Breast epithelium (tissue), 4 donors: ENCODE results near the gene SMIM33. TPM values are rescaled to one million over a fixed set of nuclear protein-coding genes. Genes with fewer than 3 reads are reported as not detected.
A peak's percentile ranks its signal among the peaks of the same experiment; 100 is the strongest.

Experiments
- DNase-seq, 2 donors: peaks; one replicate each; pipeline ENCODE4 v3.0.0-alpha.2; 2019; ENCODE audit warnings: low spot score in 2 of 2
- H3K27ac ChIP-seq, 2 donors: fragments of 200-600 bp; sonication (generic) in 1 of 2; one replicate each; pipeline ENCODE4 v1.5.1; 2016 to 2019; ENCODE audit warnings: mild to moderate bottlenecking in 1 of 2
- H3K27me3 ChIP-seq, 2 donors: fragments of 200-600 bp; sonication (generic) in 1 of 2; one replicate each; pipeline versions ENCODE4 v1.5.1 to v1.6.0; 2017 to 2019; ENCODE audit warnings: control low read depth in 1 of 2, mild to moderate bottlenecking in 1 of 2
- H3K36me3 ChIP-seq: fragments of 200-600 bp; one replicate; pipeline ENCODE4 v1.5.1; 2019
- H3K4me1 ChIP-seq, 2 donors: fragments of 200-600 bp; sonication (generic); one replicate each; pipeline ENCODE4 v1.5.1; 2016 to 2019; ENCODE audit warnings: control low read depth in 1 of 2
- H3K4me3 ChIP-seq, 3 donors: fragments of 200-600 bp; sonication (generic); 1 replicate in 2 of 3; 2 replicates in 1 of 3; pipeline ENCODE4 v1.5.1; 2016 to 2019; ENCODE audit warnings: mild to moderate bottlenecking in 3 of 3, moderate library complexity in 2 of 3
- H3K9me3 ChIP-seq, 2 donors: fragments of 200-600 bp; sonication (generic) in 1 of 2; one replicate each; pipeline ENCODE4 v1.5.1; 2016 to 2019; ENCODE audit warnings: control low read depth in 1 of 2
- POLR2A ChIP-seq: fragments of 450-650 bp; IDR thresholded peaks from one replicate; pipeline ENCODE4 v1.6.1; 2016; ENCODE audit warnings: antibody characterized with exemption, mild to moderate bottlenecking, moderate library complexity
- POLR2AphosphoS5 ChIP-seq, 3 donors: sonication (generic); formaldehyde crosslinking; IDR thresholded peaks; one replicate each; pipeline ENCODE4 v1.6.1; 2017; ENCODE audit warnings: antibody characterized with exemption in 3 of 3
- intact Hi-C: fragments of 100-400 bp; cut with DNase I; formaldehyde crosslinking; loops from one replicate; pipeline ENCODE4 v1.15.1; 2023; ENCODE audit warnings: low total_unique reads
- total RNA-seq, 3 donors: library from RNA; depleted of rRNA; stranded (reverse); fragments of >200 nt; gene quantifications; one replicate each; pipeline ENCODE4 v1.1.0, GENCODE V29; 2016
- TF ChIP-seq, protein P1 (sequence below), 3 donors: fragments of 450-650 bp; IDR thresholded peaks; one replicate each; pipeline ENCODE4 v1.5.1; 2016 to 2017; ENCODE audit warnings: antibody characterized with exemption in 3 of 3, mild to moderate bottlenecking in 3 of 3, moderate library complexity in 3 of 3

SMIM33 gene
- total RNA-seq, 3 donors from 2014 or later = not detected

DNA sequence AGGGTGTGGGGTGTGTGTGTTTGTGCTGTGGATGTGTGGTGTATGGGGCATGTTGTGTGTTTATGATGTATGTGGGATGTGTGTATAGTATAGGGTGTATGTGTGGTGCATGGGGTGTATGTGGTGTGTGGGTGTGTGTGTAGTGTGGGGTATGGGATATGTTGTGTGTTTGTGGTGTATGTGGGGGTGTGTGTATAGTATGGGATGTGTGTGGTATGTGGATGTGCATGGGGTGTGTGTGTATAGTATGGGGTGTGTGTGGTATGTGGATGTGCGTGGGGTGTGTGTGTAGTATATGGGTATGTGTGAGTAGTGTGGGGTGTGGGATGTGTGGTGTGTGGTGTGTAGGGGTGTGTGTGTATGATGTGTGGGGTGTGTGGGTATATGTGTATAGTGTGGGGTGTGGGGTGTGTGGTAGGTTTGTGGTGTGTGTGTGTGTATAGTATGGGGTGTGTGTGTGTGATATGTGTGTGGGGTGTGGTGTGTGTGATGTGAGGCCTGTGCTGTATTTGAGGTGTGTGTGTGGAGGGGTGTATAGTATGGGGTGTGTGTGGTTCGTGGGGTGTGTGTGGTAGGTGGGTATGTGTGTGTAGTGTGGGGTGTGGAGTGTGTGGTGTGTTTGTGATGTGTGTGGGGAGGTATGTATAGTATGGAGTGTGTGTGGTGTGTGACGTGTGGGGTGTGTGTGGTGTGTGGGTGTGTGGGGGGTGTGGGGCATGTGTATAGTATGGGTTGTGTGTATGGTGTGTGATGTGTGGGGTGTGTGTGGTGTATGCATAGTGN is 18.7 kb upstream of the SMIM33 start:
- no peak for TF ChIP-seq POLR2A
- TF ChIP-seq, protein P1, sequence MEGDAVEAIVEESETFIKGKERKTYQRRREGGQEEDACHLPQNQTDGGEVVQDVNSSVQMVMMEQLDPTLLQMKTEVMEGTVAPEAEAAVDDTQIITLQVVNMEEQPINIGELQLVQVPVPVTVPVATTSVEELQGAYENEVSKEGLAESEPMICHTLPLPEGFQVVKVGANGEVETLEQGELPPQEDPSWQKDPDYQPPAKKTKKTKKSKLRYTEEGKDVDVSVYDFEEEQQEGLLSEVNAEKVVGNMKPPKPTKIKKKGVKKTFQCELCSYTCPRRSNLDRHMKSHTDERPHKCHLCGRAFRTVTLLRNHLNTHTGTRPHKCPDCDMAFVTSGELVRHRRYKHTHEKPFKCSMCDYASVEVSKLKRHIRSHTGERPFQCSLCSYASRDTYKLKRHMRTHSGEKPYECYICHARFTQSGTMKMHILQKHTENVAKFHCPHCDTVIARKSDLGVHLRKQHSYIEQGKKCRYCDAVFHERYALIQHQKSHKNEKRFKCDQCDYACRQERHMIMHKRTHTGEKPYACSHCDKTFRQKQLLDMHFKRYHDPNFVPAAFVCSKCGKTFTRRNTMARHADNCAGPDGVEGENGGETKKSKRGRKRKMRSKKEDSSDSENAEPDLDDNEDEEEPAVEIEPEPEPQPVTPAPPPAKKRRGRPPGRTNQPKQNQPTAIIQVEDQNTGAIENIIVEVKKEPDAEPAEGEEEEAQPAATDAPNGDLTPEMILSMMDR (IDR thresholded peaks at IDR 0.05) = no peak
- TF ChIP-seq POLR2AphosphoS5 (IDR thresholded peaks at IDR 0.05) = no peak
- Histone ChIP-seq H3K36me3 (no peaks in the 10 kb centered on the region), H3K4me3 (no peak overlapping the region), H3K4me1 (no peaks in the 10 kb centered on the region), H3K27me3 (no peaks in the 10 kb centered on the region), H3K27ac (no peak overlapping the region), H3K9me3 (no peaks in the 10 kb centered on the region)
- intact Hi-C loops = no loop called here
- DNase-seq = no peak

DNA sequence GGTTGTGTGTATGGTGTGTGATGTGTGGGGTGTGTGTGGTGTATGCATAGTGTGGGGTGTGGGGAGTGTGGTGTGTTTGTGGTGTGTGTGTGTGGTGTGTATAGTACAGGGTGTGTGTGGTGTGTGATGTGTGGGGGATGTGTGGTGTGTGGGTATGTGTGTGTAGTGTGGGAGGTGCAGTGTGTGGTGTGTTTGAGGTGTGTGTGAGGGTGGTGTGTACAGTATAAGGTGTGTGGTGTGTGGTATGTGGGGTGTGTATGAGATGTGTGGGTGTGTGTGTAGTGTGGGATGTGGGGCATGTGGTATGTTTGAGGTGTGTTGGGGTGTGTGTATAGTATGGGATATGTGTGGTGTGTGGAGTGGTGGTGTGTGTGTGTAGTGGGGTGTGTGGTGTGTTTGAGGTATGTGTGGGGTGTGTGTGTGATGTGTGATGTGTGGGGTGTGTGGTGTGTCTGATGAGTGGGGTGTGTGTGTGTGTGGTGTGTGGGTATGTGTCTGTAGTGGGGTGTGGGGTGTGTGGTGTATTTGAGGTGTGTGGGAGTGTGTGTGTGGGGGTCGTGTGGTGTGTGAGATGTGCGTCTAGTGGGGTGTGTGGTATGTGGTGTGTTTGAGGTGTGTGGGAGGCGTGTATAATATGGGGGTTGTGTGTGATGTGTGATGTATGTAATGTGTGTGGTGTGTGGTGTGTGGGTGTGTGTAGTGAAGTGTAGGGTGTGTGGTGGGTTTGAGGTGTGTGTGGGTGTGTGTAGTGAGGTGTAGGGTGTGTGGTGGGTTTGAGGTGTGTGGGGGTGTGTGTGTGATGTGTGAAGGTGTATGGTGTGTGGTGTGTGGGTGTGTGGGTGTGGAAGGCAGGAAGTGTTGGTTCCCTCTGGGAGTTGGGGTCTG is 16.9 kb upstream of the SMIM33 start:
- H3K4me1 ChIP-seq = no peaks in the 10 kb centered on the region
- no peaks in the 10 kb centered on the region for H3K9me3 ChIP-seq
- TF ChIP-seq POLR2AphosphoS5 (IDR thresholded peaks at IDR 0.05) (no peak), POLR2A (no peak)
- TF ChIP-seq, protein P1 (IDR thresholded peaks at IDR 0.05) = no peak
- no peaks in the 10 kb centered on the region for H3K27me3 ChIP-seq
- no peak overlapping the region for H3K27ac ChIP-seq
- intact Hi-C loops = no loop called here
- H3K36me3 ChIP-seq = no peaks in the 10 kb centered on the region
- H3K4me3 ChIP-seq = no peak overlapping the region
- DNase-seq = peak in 1 of 2 donors; percentile 1

DNA sequence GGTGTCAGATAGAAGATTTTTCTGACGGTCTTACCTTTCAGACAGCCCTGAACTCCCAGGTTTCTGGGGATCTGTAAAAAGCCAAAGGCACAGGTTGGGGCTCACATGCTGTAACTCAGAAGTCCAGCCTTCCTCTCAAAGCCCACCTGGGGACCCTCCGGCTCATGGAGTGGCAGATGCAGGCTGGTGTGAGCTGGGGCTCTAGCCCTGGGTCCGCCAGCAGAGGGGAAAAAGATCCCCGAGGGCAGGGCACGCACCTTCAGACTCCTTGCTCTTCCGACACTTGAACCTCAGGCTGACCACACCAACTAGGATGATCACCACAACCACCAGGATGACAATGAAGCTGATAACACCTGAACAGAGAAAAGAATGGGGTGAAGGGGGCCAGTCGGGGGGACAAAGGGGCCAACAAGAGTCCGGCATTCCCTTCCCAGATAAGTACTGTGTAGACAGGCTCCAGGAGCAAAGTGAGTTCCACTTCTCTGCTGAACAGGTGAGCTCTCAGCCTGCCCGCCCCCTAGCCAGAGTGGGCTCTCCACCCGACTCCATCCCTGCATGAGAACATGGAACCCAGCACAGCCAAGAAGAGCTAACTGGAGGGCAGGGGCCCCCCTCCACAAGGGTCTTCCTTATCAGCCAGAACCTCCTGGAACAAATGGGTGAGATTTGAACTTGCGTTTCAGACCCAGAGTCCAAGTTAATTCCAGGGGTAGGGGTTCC is 16.1 kb upstream of the SMIM33 start:
- no peak for DNase-seq
- Histone ChIP-seq H3K27ac (no peak overlapping the region), H3K9me3 (no peaks in the 10 kb centered on the region), H3K36me3 (no peaks in the 10 kb centered on the region), H3K4me3 (no peak overlapping the region), H3K4me1 (no peaks in the 10 kb centered on the region), H3K27me3 (no peaks in the 10 kb centered on the region)
- intact Hi-C loops = no loop called here
- TF ChIP-seq, protein P1 (IDR thresholded peaks at IDR 0.05) = no peak
- TF ChIP-seq POLR2A (no peak), POLR2AphosphoS5 (IDR thresholded peaks at IDR 0.05) (no peak)

DNA sequence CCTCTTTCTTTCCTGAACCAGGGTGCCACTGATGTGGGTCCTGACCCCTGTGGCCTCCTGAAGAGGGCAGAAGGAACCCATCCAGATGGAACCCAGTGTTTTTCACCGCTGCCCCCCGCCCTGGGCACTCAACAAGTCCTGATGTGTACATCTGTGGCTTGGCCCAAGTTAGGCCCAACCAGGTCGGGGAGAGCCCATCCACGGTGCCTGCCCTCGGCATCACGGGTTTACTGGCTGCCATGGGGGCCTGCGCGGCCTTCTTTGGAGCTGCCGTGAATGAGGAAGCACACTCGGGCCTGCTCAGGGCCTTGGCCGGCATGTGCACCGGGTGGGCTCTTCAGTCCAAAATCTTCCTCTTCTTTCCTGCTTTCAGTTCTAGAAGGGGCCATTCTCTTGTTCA is 14.0 kb upstream of the SMIM33 start:
- TF ChIP-seq, protein P1 (IDR thresholded peaks at IDR 0.05) = no peak
- TF ChIP-seq POLR2AphosphoS5 (IDR thresholded peaks at IDR 0.05) (no peak), POLR2A (no peak)
- Histone ChIP-seq H3K9me3 (no peaks in the 10 kb centered on the region), H3K27me3 (no peaks in the 10 kb centered on the region), H3K27ac (no peak overlapping the region), H3K4me3 (no peak overlapping the region), H3K36me3 (no peaks in the 10 kb centered on the region), H3K4me1 (no peaks in the 10 kb centered on the region)
- DNase-seq = no peak
- intact Hi-C loops = no loop called here
